WTC11 (cell line): ENCODE measurements around the gene KCND2.

Experiments
- CTCF ChIP-seq: fragments of 200-600 bp; IDR thresholded peaks from 2 replicates; pipeline ENCODE4 v1.8.0; 2022; ENCODE audit warnings: antibody characterized with exemption
- ZNF232 ChIP-seq: sonication (generic); formaldehyde crosslinking; IDR thresholded peaks from 2 replicates; pipeline ENCODE4 v1.8.0; 2022; ENCODE audit warnings: mild to moderate bottlenecking, missing genetic modification reagents
- ZNF512 ChIP-seq: sonication (generic); formaldehyde crosslinking; IDR thresholded peaks from 2 replicates; pipeline ENCODE4 v1.8.1; 2022; ENCODE audit warnings: missing genetic modification reagents, borderline replicate concordance

DNA sequence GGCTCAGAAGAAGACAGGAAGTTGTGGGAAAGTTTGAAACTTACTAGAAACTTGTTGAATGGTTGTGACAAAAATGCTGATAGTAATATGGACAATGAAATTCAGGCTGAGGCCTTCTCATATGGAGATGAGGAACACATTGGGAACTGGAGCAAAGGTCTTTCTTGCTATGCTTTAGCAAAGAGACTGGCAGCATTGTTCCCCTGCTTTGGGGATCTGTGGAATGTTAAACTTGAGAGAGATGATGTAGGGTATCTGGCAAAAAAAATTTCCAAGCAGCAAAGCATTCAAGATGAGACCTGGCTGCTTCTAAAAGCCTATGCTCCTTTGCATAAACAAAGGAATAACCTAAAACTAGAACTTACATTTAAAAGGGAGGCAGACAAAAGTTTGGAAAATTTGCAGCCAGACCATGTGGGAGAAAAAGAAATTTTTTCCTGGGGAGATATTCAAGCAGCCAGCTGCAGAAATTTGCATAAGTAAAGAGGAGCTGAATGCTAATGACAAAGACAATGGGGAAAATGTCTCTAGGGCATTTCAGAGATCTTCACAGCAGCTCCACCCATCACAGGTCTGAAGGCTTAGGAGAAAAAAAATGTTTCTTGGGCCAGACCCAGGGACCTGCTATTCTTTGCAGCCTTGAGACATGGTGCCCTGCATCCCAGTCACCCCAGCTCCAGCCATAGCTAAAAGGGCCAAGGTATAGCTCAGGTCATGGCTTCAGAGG, 16.5 kb upstream of the KCND2 start:
- TF ChIP-seq CTCF (no peak), ZNF232 (CRISPR knock-in tag) (no peak), ZNF512 (no peak)
